Measurements from ENCODE around the gene CCDC180. TPM values are rescaled to one million over a fixed set of nuclear protein-coding genes. Genes with fewer than 3 reads are reported as not detected.

The CCDC180 gene
- total and polyA plus RNA-seq, 2 experiments from 2014 or later = 3.9 to 7.1 TPM

Small RNA genes lying within 50 kb of the gene (small RNA-seq; reads per million reads assigned to genes)
- not detected for gene AL512590.2 (ENCODE audit: low replicate concordance)
- gene CCDC180 (ENCODE audit: low replicate concordance) = 0.12 reads per million

Other genes with a start within 250 kb of the CCDC180 start
- gene TDRD7, start 104.4 kb downstream of the CCDC180 start, total RNA-seq (2014; rRNA removed; shearing (Covaris generic)) = 1.7 and 3.1 TPM in 2 replicates
- 0.47 and 1.7 TPM in 2 replicates for gene TDRD7, start 104.4 kb downstream of the CCDC180 start, polyA plus RNA-seq (2016; fragmentation: Nextera tagmentation; extraction: Ambion mirVana)
- 0.43 and 0.69 TPM in 2 replicates for gene TMOD1, start 194.0 kb downstream of the CCDC180 start, total RNA-seq (2014; rRNA removed; shearing (Covaris generic))
- 4.1 and 4.5 TPM in 2 replicates for gene TMOD1, start 194.0 kb downstream of the CCDC180 start, polyA plus RNA-seq (2016; fragmentation: Nextera tagmentation; extraction: Ambion mirVana)

Measured in GM23338 (cell line).